ENCODE measurements around the gene POU6F1. TPM values are rescaled to one million over a fixed set of nuclear protein-coding genes. Genes with fewer than 3 reads are reported as not detected.

The POU6F1 gene
- total and polyA plus RNA-seq, 9 of the 15 experiments (the other 6 are each of a cell fraction or from before 2014, with no cell fraction given), result 0.14 to 3.3 (median 1.1) TPM

- peak; percentile 71 for TF ChIP-seq KDM5B (IDR thresholded peaks at IDR 0.05; ENCODE audit: insufficient replicate concordance, low read depth, low read length)
- 0 out of 2 replicates have a peak, but pooled peaks have one; percentile 17 for TF ChIP-seq ZNF717 (CRISPR knock-in tag; IDR thresholded peaks at IDR 0.05)
- TF ChIP-seq SRSF1 (IDR thresholded peaks at IDR 0.05; ENCODE audit: low read depth, low read length), result no peak
- TF ChIP-seq MCM3 (IDR thresholded peaks at IDR 0.05), result no peak
- TF ChIP-seq MIER1 (IDR thresholded peaks at IDR 0.05; ENCODE audit: low read depth), result no peak
- no peak for TF ChIP-seq HMG20B (CRISPR knock-in tag; IDR thresholded peaks at IDR 0.05)
- no peak for TF ChIP-seq MED1 (CRISPR knock-in tag; IDR thresholded peaks at IDR 0.05; ENCODE audit: borderline replicate concordance)
- TF ChIP-seq MAFF (IDR thresholded peaks at IDR 0.05; ENCODE audit: low read length), result no peak
- no peak for TF ChIP-seq NFATC3 (IDR thresholded peaks at IDR 0.05)
- no peak for TF ChIP-seq ZNF232 (CRISPR knock-in tag; IDR thresholded peaks at IDR 0.05)
- no peak for TF ChIP-seq TEAD2 (tag; IDR thresholded peaks at IDR 0.05)
- TF ChIP-seq CBX5 (IDR thresholded peaks at IDR 0.05; ENCODE audit: borderline replicate concordance, low read depth), result no peak
- no peak for TF ChIP-seq ZNF239 (CRISPR knock-in tag; IDR thresholded peaks at IDR 0.05)
- peak; percentile 83 for TF ChIP-seq AFF4 (CRISPR knock-in tag; IDR thresholded peaks at IDR 0.05)
- TF ChIP-seq SIX5 (IDR thresholded peaks at IDR 0.05; ENCODE audit: borderline replicate concordance in 1 of 2, insufficient read depth in 1 of 2, low read depth in 1 of 2, low read length in 2 of 2), result no peak
- TF ChIP-seq ZBTB5 (IDR thresholded peaks at IDR 0.05), result no peak
- TF ChIP-seq CREB5 (CRISPR knock-in tag; IDR thresholded peaks at IDR 0.05), result no peak
- no peak for TF ChIP-seq TAL1 (IDR thresholded peaks at IDR 0.05)
- TF ChIP-seq KHSRP (IDR thresholded peaks at IDR 0.05), result no peak
- no peak for TF ChIP-seq ZNF449 (CRISPR knock-in tag; IDR thresholded peaks at IDR 0.05)
- peak; percentile 74 for TF ChIP-seq EGR1 (conservative IDR thresholded peaks at IDR 0.05)
These were observed 20.9 kb upstream of the POU6F1 start, which contains the start of gene DAZAP2 (continued) for GRCh38 chr12:51238510-51239334.

Data from K562 (cell line).